ENCODE results near the gene ARHGAP25. TPM values are rescaled to one million over a fixed set of nuclear protein-coding genes. Genes with fewer than 3 reads are reported as not detected.

Gene ARHGAP25
- total RNA-seq, 2 experiments from 2014 or later = 18.6 to 43.8 TPM

DNA sequence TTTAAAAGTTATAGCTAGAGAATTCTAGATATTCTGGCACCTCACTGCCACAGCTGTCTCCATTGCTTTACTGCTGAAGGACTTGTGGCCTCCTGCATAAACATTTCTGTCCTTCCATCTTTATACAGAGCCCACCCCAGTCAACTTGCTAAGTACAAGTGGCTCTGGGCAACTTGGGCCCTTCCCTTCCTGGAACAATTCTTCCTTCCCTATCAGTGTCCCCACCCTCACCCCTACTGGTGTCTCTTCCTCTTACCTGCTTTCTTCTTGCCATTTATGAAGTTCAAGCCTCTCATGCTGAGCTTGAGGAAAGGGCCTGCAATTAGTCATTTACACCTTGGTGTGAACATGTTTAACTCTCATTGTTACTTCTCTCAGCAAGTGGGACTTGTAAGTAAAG, 45.0 kb downstream of the ARHGAP25 start:
- no peak overlapping the region for H3K4me2 ChIP-seq (ENCODE audit: low read length)
- POLR2A ChIA-PET = interaction anchor here (0.6 to 2.4 kb wide), 10 partner anchors 9 to 145 kb away, joined by 3 to 24 read pairs (median 4); no protein-coding TSS in a partner anchor
- H3K36me3 ChIP-seq (ENCODE audit: insufficient read depth, low read length) = peaks cover 79% of the 10 kb centered on the region

DNA sequence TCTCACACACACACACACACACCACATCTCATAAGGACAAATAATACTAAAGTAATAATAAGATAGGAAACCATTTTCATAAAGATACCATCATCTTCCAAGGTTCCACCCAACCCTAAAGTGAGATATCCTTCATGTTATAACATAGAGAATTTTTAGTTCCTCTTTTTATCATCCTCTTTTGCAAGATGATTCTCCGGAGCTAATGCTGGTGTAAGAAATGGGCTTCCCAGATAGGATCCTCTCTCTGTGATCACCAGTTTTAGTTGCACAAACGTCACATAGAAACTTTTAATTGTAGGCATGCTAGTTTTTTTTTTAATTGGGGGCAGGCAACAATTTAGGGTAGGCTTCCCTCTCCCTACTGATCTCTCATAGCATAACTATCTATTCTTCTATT, 49.6 kb downstream of the ARHGAP25 start:
- Histone ChIP-seq H3K9me3 (ENCODE audit: low read length) (no peaks in the 10 kb centered on the region), H3K27ac (ENCODE audit: low read depth, low read length, poor library complexity, severe bottlenecking) (peak overlapping the region; percentile 19), H3K4me1 (ENCODE audit: insufficient read depth, low read length, poor library complexity, severe bottlenecking) (peaks cover 48% of the 10 kb centered on the region), H3K4me2 (ENCODE audit: low read length) (no peak overlapping the region), H4K20me1 (ENCODE audit: insufficient read depth, low read length) (no peaks in the 10 kb centered on the region), H3K36me3 (ENCODE audit: insufficient read depth, low read length) (peaks cover 85% of the 10 kb centered on the region), H3K79me2 (ENCODE audit: insufficient read depth, low read depth, low read length) (no peaks in the 10 kb centered on the region), H3K4me3 (ENCODE audit: low read depth, low read length, poor library complexity, severe bottlenecking) (no peak overlapping the region), H3K9me2 (ENCODE audit: insufficient read depth, low read length) (no peaks in the 10 kb centered on the region), H2AFZ (ENCODE audit: low read length) (no peak overlapping the region)
- DNase-seq (ENCODE audit: low spot score) = no peak
- CTCF ChIA-PET (ENCODE audit: unreplicated experiment) = no interaction called here
- no peak for TF ChIP-seq EZH2phosphoT487 (IDR thresholded peaks at IDR 0.05; ENCODE audit: borderline replicate concordance, low read depth, low read length)
- TF ChIP-seq, protein P1, sequence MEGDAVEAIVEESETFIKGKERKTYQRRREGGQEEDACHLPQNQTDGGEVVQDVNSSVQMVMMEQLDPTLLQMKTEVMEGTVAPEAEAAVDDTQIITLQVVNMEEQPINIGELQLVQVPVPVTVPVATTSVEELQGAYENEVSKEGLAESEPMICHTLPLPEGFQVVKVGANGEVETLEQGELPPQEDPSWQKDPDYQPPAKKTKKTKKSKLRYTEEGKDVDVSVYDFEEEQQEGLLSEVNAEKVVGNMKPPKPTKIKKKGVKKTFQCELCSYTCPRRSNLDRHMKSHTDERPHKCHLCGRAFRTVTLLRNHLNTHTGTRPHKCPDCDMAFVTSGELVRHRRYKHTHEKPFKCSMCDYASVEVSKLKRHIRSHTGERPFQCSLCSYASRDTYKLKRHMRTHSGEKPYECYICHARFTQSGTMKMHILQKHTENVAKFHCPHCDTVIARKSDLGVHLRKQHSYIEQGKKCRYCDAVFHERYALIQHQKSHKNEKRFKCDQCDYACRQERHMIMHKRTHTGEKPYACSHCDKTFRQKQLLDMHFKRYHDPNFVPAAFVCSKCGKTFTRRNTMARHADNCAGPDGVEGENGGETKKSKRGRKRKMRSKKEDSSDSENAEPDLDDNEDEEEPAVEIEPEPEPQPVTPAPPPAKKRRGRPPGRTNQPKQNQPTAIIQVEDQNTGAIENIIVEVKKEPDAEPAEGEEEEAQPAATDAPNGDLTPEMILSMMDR (conservative IDR thresholded peaks at IDR 0.05; ENCODE audit: low read length) = no peak
- TSS peak; percentile 55 for BruUV-seq (replicated peaks)
- POLR2A ChIA-PET = no interaction called here
- intact Hi-C loops (cut with micrococcal nuclease; ENCODE audit: unreplicated experiment) = no loop called here

More for the DNA sequence above, 45.0 kb downstream of the ARHGAP25 start:
- no peak for DNase-seq (ENCODE audit: low spot score)
- TF ChIP-seq EZH2phosphoT487 (IDR thresholded peaks at IDR 0.05; ENCODE audit: borderline replicate concordance, low read depth, low read length) = no peak
- TF ChIP-seq, protein P1 (conservative IDR thresholded peaks at IDR 0.05; ENCODE audit: low read length) = no peak
- Histone ChIP-seq H4K20me1 (ENCODE audit: insufficient read depth, low read length) (no peaks in the 10 kb centered on the region), H2AFZ (ENCODE audit: low read length) (no peak overlapping the region), H3K4me1 (ENCODE audit: insufficient read depth, low read length, poor library complexity, severe bottlenecking) (peaks cover 53% of the 10 kb centered on the region), H3K27ac (ENCODE audit: low read depth, low read length, poor library complexity, severe bottlenecking) (no peak overlapping the region), H3K4me3 (ENCODE audit: low read depth, low read length, poor library complexity, severe bottlenecking) (no peak overlapping the region), H3K79me2 (ENCODE audit: insufficient read depth, low read depth, low read length) (0 out of 2 replicates have a peak, but pooled peaks cover 4% of the 10 kb centered on the region), H3K9me2 (ENCODE audit: insufficient read depth, low read length) (no peaks in the 10 kb centered on the region), H3K9me3 (ENCODE audit: low read length) (no peaks in the 10 kb centered on the region)
- intact Hi-C loops (cut with micrococcal nuclease; ENCODE audit: unreplicated experiment) = no loop called here
- CTCF ChIA-PET (ENCODE audit: unreplicated experiment) = interaction anchor here (0.7 to 0.8 kb wide), 2 partner anchors 9 to 129 kb away, joined by 3 read pairs; no protein-coding TSS in a partner anchor
- BruUV-seq (replicated peaks) = no TSS peak

DNA sequence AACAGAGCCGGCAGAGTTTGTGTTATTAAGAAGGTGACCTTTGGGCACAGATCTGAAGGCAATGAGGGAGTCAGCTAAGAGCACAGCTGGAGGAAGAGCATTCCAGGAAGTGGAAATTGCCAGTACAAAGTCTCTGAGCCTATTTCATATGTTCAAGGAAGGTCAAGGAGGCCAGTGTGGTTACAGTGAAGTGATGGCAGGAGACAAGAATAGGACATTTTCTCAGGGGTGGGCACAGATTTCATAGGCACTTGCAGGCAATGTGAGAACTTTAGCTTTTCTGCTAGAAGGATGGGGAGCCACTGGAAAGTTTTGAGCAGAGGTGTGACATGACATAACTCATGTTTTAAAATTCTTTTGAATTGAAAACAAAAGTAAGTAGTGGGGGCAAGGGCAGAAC, 50.3 kb downstream of the ARHGAP25 start:
- intact Hi-C loops (cut with micrococcal nuclease; ENCODE audit: unreplicated experiment) = no loop called here
- DNase-seq (ENCODE audit: low spot score) = no peak
- Histone ChIP-seq H3K27ac (ENCODE audit: low read depth, low read length, poor library complexity, severe bottlenecking) (no peak overlapping the region), H4K20me1 (ENCODE audit: insufficient read depth, low read length) (no peaks in the 10 kb centered on the region), H3K36me3 (ENCODE audit: insufficient read depth, low read length) (peaks cover 87% of the 10 kb centered on the region), H3K79me2 (ENCODE audit: insufficient read depth, low read depth, low read length) (no peaks in the 10 kb centered on the region), H3K9me3 (ENCODE audit: low read length) (no peaks in the 10 kb centered on the region), H2AFZ (ENCODE audit: low read length) (no peak overlapping the region), H3K9me2 (ENCODE audit: insufficient read depth, low read length) (no peaks in the 10 kb centered on the region), H3K4me1 (ENCODE audit: insufficient read depth, low read length, poor library complexity, severe bottlenecking) (peaks cover 50% of the 10 kb centered on the region), H3K4me2 (ENCODE audit: low read length) (no peak overlapping the region), H3K4me3 (ENCODE audit: low read depth, low read length, poor library complexity, severe bottlenecking) (no peak overlapping the region)
- ChIA-PET POLR2A (interaction anchor here (1.3 to 9.0 kb wide), 2 partner anchors 10 to 21 kb away, joined by 3 to 64 read pairs; no protein-coding TSS in a partner anchor), CTCF (ENCODE audit: unreplicated experiment) (no interaction called here)
- TF ChIP-seq EZH2phosphoT487 (IDR thresholded peaks at IDR 0.05; ENCODE audit: borderline replicate concordance, low read depth, low read length) = no peak
- TF ChIP-seq, protein P1 (conservative IDR thresholded peaks at IDR 0.05; ENCODE audit: low read length) = no peak
- no TSS peak for BruUV-seq (replicated peaks)
